ENCODE results near the gene SLC14A1.

GRCh38 chr18:45739848-45740247 lies 15.9 kb downstream of the SLC14A1 start:
- TF ChIP-seq CTCF (optimal IDR thresholded peaks at IDR 0.05 in 1 of 3, IDR thresholded peaks at IDR 0.05 in 1 of 3, conservative IDR thresholded peaks at IDR 0.05 in 1 of 3; ENCODE audit: extremely low read depth in 1 of 3, insufficient read depth in 2 of 3, low read length in 3 of 3) (no peak), EZH2 (IDR thresholded peaks at IDR 0.05; ENCODE audit: low read length) (no peak)
